ENCODE results near the gene NLRP1. TPM values are rescaled to one million over a fixed set of nuclear protein-coding genes. Genes with fewer than 3 reads are reported as not detected.

The NLRP1 gene
- total and polyA plus RNA-seq, 9 donors: 29.3 to 75.9 (median 59.5) TPM

- WGBS, 3 donors: 89 to 92% (median 90%) methylated on average over 16 of the region's 16 CpGs
- intact Hi-C loops (cut with DNase I): no loop called here
- H3K9me3 ChIP-seq: no peaks in the 10 kb centered on the region
- TF ChIP-seq POLR2A (IDR thresholded peaks at IDR 0.05) (no peak), EP300 (IDR thresholded peaks at IDR 0.05) (no peak)
- TF ChIP-seq, protein P1, sequence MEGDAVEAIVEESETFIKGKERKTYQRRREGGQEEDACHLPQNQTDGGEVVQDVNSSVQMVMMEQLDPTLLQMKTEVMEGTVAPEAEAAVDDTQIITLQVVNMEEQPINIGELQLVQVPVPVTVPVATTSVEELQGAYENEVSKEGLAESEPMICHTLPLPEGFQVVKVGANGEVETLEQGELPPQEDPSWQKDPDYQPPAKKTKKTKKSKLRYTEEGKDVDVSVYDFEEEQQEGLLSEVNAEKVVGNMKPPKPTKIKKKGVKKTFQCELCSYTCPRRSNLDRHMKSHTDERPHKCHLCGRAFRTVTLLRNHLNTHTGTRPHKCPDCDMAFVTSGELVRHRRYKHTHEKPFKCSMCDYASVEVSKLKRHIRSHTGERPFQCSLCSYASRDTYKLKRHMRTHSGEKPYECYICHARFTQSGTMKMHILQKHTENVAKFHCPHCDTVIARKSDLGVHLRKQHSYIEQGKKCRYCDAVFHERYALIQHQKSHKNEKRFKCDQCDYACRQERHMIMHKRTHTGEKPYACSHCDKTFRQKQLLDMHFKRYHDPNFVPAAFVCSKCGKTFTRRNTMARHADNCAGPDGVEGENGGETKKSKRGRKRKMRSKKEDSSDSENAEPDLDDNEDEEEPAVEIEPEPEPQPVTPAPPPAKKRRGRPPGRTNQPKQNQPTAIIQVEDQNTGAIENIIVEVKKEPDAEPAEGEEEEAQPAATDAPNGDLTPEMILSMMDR (IDR thresholded peaks at IDR 0.05): no peak
- no peaks in the 10 kb centered on the region for H3K4me1 ChIP-seq (ENCODE audit: insufficient read depth)
- no peaks in the 10 kb centered on the region for H3K36me3 ChIP-seq
- DNase-seq: no peak
- no peak overlapping the region for H3K4me3 ChIP-seq
- H3K27ac ChIP-seq: no peak overlapping the region
- H3K27me3 ChIP-seq: no peaks in the 10 kb centered on the region
Measured at GRCh38 chr17:5558815-5559785, 25.2 kb downstream of the NLRP1 start.

GRCh38 chr17:5557990-5558389, 26.3 kb downstream of the NLRP1 start:
- Histone ChIP-seq H3K27ac (no peak overlapping the region), H3K36me3 (no peaks in the 10 kb centered on the region), H3K4me3 (no peak overlapping the region), H3K4me1 (ENCODE audit: insufficient read depth) (no peaks in the 10 kb centered on the region), H3K27me3 (no peaks in the 10 kb centered on the region), H3K9me3 (no peaks in the 10 kb centered on the region)
- intact Hi-C loops (cut with DNase I): no loop called here
- TF ChIP-seq, protein P1 (IDR thresholded peaks at IDR 0.05): no peak
- TF ChIP-seq EP300 (IDR thresholded peaks at IDR 0.05) (no peak), POLR2A (IDR thresholded peaks at IDR 0.05) (no peak)
- DNase-seq: no peak
- WGBS, 3 donors: 58 to 70% (median 62%) methylated on average over 6 of the region's 6 CpGs

DNA sequence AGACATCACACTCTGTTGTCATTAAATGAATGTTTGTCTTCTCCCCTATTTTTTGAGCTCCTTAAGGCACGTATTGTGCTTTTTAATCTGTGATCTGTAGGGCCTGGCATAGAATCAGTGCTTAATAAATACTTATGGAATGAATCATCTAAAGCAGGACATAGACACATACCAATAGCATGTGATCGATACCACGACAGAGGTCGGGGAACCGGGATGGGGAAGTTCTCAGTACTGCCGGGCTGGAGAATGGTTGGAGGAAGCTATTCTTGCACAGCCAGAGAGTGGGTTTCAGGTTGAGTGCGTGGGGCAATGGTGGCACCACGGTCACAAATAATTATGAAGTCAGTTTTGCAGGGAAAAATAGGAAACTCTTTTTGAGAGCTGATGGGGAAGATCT, 26.8 kb downstream of the NLRP1 start:
- Histone ChIP-seq H3K4me3 (no peak overlapping the region), H3K36me3 (no peaks in the 10 kb centered on the region), H3K9me3 (no peaks in the 10 kb centered on the region), H3K4me1 (ENCODE audit: insufficient read depth) (no peaks in the 10 kb centered on the region), H3K27ac (no peak overlapping the region), H3K27me3 (no peaks in the 10 kb centered on the region)
- DNase-seq: no peak
- TF ChIP-seq POLR2A (IDR thresholded peaks at IDR 0.05): no peak
- TF ChIP-seq, protein P1 (IDR thresholded peaks at IDR 0.05): no peak
- no peak for TF ChIP-seq EP300 (IDR thresholded peaks at IDR 0.05)
- intact Hi-C loops (cut with DNase I): no loop called here
- WGBS, 3 donors: 63 to 70% (median 63%) methylated on average over 8 of the region's 8 CpGs

GRCh38 chr17:5555254-5555653, 29.1 kb downstream of the NLRP1 start:
- intact Hi-C loops (cut with DNase I): no loop called here
- Histone ChIP-seq H3K27ac (no peak overlapping the region), H3K4me3 (no peak overlapping the region), H3K4me1 (ENCODE audit: insufficient read depth) (no peaks in the 10 kb centered on the region), H3K27me3 (no peaks in the 10 kb centered on the region), H3K36me3 (no peaks in the 10 kb centered on the region), H3K9me3 (no peaks in the 10 kb centered on the region)
- WGBS, 3 donors: 45 to 47% (median 47%) methylated on average over 3 of the region's 3 CpGs
- TF ChIP-seq EP300 (IDR thresholded peaks at IDR 0.05) (no peak), POLR2A (IDR thresholded peaks at IDR 0.05) (no peak)
- TF ChIP-seq, protein P1 (IDR thresholded peaks at IDR 0.05): no peak
- DNase-seq: no peak
